DMS53 treated with DMSO at 0.1 percent for 48 hours (cell line): Measurements from ENCODE around the gene TUBGCP6.

Source experiments
- DNase-seq: peaks from one replicate; lab custom pipeline; 2025; ENCODE audit not compliant: unreplicated experiment; lab: John Stamatoyannopoulos, UW

Gene TUBGCP6

DNA sequence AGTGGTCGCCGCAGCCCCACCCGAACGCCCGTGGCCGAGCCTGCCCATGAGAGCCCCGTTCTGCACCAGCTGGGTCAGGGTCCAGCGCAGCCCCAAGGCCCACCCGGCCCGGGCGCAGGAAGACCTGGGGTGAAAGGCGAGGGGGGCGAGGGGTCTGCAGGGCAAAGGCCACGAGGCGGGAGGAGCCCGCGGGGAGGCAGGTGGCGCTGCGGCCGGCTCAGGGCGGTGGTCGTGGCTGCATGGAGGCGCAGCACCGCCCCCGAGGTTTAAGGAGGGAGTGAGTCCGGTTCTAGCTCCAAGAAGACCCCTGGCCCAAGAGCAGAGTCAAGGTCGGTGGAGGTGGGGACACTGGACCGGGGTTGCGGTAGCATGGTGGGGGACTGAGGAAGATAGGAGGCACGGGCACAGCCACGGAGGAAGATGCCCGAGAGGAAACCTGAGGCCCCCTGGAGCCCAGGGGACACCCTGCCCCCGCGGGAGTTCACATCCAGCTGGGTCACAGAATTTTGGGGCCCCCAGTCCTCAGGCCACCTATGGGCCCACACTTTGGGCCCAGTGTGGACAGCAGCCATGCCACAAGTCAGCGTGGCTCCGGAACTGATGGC is 6.8 kb upstream of the TUBGCP6 start:
- no peak for DNase-seq

DNA sequence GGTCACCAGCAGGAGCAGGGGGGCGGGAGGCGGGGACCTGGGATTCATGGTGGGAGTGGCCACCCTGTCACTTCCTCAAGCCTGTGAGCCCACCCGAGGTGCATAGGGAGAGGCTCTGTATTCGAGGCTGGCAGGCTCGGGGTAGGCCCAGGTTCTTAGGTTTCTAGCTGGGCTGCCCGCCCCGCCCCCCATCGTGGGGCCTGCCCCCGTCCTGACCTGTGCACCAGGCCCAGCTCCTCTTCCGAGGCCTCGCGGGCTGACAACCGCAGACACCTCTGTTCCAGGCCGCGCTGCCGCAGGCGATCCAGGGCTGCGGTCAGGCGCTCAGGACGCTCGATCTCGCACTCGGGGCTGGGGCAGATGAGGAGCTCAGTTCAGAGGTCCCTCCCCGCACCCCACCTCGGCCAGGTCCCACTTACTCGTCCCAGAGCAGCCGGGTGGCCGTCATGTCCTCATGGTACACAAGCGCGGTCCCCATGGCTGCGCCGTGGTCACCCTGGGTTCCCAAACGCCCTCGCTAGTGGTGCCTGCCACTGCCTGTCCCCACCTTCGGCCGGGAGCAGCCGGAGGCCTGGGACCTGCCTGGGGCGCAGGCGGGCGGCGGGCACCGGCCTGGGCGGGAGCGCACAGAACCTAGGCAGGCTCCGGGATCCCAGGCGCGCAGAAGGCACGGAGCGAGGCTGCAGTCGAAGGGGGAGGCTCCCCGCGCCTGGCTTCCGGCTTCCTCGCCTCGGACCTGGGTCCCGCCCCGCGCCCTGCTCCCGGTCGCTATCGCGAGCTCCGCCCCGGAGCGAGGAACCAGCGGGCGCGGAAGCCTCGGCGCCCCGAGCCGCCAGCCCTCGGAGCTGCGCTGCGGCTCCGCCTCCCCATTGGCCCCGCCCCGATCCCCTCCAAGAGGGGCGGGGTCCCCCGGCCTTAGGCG is 6.0 kb upstream of the TUBGCP6 start, which contains the start of gene HDAC10:
Gene HDAC10, minus strand, starts transcription at position 711 of the 922 bp plus-strand sequence. Its CDS starts 233 bp downstream, at position 478.
- DNase-seq = peak; percentile 42

DNA sequence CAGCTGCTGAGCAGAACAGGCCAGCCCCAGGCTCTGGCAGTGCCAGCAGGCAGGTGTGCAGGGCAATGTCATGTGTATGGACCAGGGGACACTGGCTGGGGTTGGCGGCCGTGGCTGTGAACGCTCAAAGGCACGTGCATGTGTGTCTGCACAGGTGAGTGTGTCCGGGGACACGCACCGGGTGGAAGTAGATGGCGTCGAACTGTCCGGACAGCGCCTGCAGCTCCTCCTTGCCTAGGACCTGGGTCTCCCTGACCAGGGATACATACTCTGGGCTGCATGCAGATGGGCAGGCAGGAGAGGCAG is 5.4 kb upstream of the TUBGCP6 start:
- DNase-seq = no peak

- DNase-seq = no peak
Observed at GRCh38 chr22:50249341-50250248, 4.8 kb upstream of the TUBGCP6 start.

- no peak for DNase-seq
Observed at GRCh38 chr22:50248196-50249081, 3.6 kb upstream of the TUBGCP6 start.

DNA sequence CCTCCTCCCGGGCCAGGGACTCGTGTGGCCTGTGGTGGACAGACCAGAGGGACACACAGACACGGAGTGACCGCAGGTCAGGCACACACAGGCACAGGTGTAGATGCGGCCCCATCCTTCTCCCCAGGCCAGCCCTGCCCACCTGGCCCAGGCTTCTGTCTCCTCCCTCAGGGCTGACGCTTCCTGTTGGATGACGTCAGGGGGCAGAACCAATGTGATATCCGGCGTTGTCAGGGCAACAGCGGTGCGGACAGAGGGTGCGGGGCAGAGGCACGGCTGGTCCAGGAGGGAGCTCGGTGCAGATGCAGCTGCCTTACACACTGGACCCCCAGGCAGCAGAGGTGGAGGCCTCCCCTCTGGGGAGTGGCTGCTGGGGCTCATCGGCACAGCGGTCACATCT is 2.9 kb upstream of the TUBGCP6 start:
- peak; percentile 76 for DNase-seq

- DNase-seq = no peak
Observed at GRCh38 chr22:50246242-50247175, 1.7 kb upstream of the TUBGCP6 start.

GRCh38 chr22:50245214-50246072 is 620 bp upstream of the TUBGCP6 start:
- DNase-seq = no peak

DNA sequence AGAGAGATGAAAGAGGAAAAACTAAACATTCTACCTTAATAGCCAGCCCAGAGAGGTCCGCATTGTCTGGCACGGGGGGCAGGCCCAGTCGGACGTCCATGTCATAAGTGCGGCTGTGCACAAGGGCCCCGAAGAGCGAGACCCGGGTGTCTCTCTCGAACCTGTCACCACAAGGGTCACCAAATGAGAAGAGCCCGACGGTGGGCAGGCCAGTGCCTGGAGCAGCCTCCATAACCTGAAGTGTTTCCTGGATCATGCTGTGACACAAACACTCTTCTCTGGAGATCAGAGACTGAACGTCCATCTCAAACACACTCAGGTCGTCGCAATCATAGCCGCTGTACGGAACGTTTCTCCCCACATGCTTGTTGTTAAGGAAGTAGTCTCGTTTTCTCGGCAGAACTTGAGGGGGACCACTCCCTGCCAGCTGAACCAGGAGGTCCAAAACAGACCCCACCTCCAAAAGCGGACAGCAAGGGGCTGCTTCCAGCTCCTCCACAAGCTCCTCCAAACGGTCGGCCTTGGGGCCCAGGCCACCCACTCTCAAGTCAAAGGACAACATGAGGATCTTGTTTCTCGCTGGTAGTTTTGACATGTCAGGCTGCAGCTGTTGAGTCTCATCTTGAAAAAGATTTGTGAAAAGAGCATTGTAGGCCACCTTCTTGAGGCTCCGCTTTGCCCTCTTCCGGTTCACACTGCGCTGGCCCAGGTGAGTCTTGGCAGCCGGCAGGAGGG is 971 bp downstream of the TUBGCP6 start:
- DNase-seq = peak; percentile 19

GRCh38 chr22:50242406-50242949 is 2.3 kb downstream of the TUBGCP6 start:
- DNase-seq = no peak

DNA sequence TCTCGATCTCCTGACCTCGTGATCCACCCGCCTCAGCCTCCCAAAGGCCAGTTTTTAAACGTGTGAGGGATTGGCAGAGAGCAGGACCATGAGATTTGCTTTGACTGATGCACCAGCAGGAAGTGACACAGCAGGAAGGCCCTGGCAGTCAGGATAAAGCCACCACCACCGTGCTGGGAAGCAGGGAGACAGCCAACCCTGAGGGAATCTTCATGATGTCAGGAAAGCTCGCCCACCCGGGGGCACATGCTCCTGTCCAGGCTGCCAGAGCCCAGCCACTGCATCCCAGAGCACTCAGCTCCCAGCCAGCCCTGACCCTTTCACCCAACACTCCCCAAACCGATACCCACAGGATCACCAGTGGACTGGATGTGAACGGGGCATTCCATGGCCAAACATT is 6.1 kb downstream of the TUBGCP6 start:
- no peak for DNase-seq

DNA sequence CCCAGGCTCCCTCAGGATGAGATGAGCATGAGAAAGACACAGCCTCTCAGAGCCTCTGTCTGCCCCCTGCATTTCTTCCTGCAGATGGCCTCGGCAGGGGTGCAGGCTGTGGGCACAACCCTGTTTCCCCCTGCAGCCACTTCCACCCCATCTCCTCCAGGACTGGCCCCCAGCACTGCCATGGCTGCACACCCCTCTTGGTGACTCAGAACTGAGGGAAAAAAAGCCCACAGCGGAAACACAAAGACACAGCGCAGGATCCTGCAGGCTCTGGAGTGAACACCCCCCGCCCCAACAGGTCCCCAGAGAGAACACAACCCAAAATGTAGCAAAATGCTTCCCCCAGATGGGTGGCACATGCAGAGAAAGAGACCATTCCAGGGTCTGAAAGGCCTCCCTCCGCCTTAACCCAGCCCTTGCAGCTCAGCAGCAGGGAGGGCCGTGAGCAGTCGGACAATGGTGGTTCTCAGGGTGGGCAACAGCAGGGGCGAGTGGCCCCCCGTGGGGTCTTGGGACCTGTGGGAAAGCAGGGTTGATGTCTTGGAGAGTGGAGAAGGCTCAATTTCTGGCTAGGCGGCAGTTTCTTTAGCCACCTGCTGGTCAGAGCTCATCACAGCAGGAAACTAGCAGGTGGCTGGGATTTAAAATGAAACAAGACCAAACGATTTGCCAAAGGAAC is 8.0 kb downstream of the TUBGCP6 start:
- no peak for DNase-seq

DNA sequence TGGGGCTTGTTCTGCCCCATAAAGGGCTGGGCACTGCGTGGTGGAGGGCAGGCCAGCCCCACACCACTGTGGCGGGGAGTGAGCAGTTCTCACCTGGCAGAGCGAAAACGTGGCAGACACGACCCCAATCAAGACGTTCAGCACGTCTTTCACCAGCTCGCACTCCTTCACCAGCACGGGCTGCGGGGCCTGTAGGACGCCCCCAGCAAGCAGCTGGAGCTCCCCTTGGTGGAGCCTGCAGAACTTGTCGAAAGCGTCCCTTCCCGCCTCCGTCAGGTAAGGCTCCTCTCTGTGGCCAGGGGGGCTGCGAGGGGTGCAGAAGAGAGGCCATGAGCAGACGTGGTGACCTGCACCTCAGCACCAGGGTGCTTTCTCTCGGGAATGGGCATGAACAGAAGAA is 11.6 kb downstream of the TUBGCP6 start:
- DNase-seq = no peak

- no peak for DNase-seq
Observed at GRCh38 chr22:50232481-50233151, 12.2 kb downstream of the TUBGCP6 start.

GRCh38 chr22:50229370-50229769 is 15.5 kb downstream of the TUBGCP6 start:
- no peak for DNase-seq

DNA sequence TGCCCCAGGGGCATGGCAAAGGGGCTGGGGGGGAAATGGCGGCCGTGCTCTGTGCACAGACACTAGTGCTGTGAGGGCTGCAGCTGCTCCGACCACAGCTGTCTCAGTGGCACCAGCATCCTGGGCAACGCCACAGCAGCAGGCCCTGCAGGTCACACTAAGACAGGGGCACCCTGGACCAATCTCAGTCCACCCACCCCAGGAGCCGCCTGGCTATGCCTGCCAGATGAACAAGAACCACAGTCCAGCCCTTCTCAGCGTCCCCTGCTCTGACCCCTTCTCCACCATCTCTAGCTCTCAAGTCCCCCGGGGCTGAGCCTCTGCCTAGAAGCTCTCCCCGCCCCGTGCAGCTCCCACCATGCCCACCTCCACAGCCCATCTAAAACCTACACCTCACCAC is 16.5 kb downstream of the TUBGCP6 start:
- no peak for DNase-seq
